ENCODE results near the gene SMAD7.

SMAD7 gene

DNA sequence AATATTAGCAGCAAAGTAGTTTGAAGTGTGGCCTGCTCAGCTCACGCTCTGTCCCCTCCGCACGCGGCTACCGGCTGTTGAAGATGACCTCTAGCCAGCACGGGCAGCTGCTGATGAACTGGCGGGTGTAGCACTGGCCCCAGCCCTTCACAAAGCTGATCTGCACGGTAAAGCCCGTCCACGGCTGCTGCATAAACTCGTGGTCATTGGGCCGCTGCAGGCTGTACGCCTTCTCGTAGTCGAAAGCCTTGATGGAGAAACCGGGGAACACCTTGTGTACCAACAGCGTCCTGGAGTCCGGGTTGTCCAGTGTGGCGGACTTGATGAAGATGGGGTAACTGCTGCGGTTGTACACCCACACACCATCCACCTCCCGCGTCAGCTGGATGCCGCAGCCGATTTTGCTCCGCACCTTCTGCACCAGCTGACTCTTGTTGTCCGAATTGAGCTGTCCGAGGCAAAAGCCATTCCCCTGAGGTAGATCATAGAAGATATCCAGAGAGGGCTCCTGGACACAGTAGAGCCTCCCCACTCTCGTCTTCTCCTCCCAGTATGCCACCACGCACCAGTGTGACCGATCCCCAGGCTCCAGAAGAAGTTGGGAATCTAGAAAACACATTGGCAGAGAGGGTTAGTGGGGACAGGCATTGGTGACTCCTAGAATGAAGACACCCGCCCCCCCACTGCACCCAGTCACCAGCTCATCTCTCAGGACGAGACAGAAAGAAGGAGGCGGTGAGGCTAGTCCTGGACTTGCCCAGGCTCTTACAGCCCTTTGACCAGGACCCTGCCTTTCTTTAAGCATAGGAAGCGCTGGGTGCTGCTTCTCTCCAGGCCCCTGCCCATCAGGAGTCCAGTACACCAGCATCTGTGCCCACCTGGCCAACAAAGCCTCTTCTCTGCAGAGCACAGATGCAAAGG, 29.2 kb downstream of the SMAD7 start:
- H4K91ac ChIP-seq (ENCODE audit: low read length), result peak overlapping the region; percentile 92
- peak overlapping the region; percentile 48 to 75 for H3K4ac ChIP-seq (ENCODE audit: low read depth in 1 of 2, low read length in 2 of 2)
- H2BK5ac ChIP-seq (ENCODE audit: low read depth, low read length, poor library complexity, severe bottlenecking), result no peak overlapping the region
- peak overlapping the region; percentile 92 for H4K8ac ChIP-seq (ENCODE audit: low read length)
- peak overlapping the region; percentile 73 for H3K9ac ChIP-seq (ENCODE audit: low read length)
- H3K4me1 ChIP-seq (ENCODE audit: control insufficient read depth, insufficient read depth, low read depth, low read length), result peaks cover 57% of the 10 kb centered on the region
- H3K27ac ChIP-seq (ENCODE audit: low read length, poor library complexity, severe bottlenecking), result peak overlapping the region; percentile 94
- H3K27me3 ChIP-seq (ENCODE audit: control insufficient read depth in 1 of 2, insufficient read depth in 1 of 2, low read length in 2 of 2), result no peaks in the 10 kb centered on the region
- H3K36me3 ChIP-seq (ENCODE audit: control insufficient read depth in 1 of 2, insufficient read depth in 2 of 2, low read depth in 1 of 2, low read length in 2 of 2), result peaks cover 46 to 47% of the 10 kb centered on the region in 2 experiments
- 96% methylated on average over 34 of the region's 34 CpGs for WGBS
- H3K4me2 ChIP-seq (ENCODE audit: low read length, poor library complexity, severe bottlenecking), result no peak overlapping the region
- peaks cover 13% of the 10 kb centered on the region for H3K79me1 ChIP-seq (replicated peaks; ENCODE audit: low read length, poor library complexity, severe bottlenecking)
- peak overlapping the region; percentile 96 for H2BK120ac ChIP-seq (ENCODE audit: low read depth, low read length)
- H3K9me3 ChIP-seq (ENCODE audit: control insufficient read depth, low read length), result no peaks in the 10 kb centered on the region
- peak overlapping the region; percentile 32 to 91 for H2BK12ac ChIP-seq (ENCODE audit: low read length in 2 of 2)
- H3K23ac ChIP-seq (ENCODE audit: low read length in 2 of 2), result peak overlapping the region in 1 of 2 experiments; percentile 60
- H2AFZ ChIP-seq (ENCODE audit: low read depth, low read length), result no peak overlapping the region
- peak overlapping the region; percentile 90 to 91 for H3K18ac ChIP-seq (ENCODE audit: low read depth in 1 of 2, low read length in 2 of 2)
- peak overlapping the region in 1 of 2 experiments; percentile 35 for H3K14ac ChIP-seq (ENCODE audit: low read length in 2 of 2)
- no peak overlapping the region for H3K4me3 ChIP-seq (ENCODE audit: insufficient read depth in 1 of 2, low read depth in 1 of 2, low read length in 2 of 2)
- H2BK15ac ChIP-seq (ENCODE audit: low read depth, poor library complexity, severe bottlenecking), result peak overlapping the region; percentile 75
- H2AK5ac ChIP-seq (ENCODE audit: low read length, severe bottlenecking), result peak overlapping the region; percentile 59
- no peak for DNase-seq

DNA sequence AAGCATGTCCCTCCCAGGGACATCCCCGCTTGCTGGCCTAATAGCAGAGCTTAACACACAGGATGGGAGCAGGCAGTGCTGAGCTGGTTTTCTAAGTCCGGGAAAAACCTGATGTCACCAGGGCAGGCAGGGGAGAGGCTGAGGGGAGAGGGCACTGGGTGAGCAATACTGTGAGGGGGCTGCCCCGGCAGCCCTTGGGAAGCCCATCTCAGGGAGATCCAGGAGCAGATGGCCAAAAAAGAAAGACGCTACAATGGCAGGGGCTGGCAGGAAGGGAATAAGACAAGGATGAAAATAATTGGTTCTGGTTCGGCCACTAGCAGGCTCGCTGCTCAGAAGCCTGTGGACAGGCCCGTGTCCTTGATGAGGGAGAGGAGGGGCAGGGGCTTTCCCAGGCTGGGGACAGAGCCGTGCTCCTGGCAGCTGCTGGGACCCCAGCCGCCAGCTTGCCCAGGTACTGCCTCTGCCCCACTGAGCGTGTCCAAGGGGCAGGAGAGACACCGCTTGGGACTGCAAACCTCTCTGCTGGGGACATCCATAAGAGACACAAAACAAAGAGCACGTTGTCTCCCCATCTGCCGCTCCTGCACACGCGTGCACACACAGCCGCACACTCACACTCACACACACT, 30.2 kb downstream of the SMAD7 start:
- peak overlapping the region; percentile 83 for H4K91ac ChIP-seq (ENCODE audit: low read length)
- H3K18ac ChIP-seq (ENCODE audit: low read depth in 1 of 2, low read length in 2 of 2), result peak overlapping the region; percentile 19 to 68
- H3K4me1 ChIP-seq (ENCODE audit: control insufficient read depth, insufficient read depth, low read depth, low read length), result peaks cover 54% of the 10 kb centered on the region
- H3K9ac ChIP-seq (ENCODE audit: low read length), result peak overlapping the region; percentile 12
- H2BK5ac ChIP-seq (ENCODE audit: low read depth, low read length, poor library complexity, severe bottlenecking), result no peak overlapping the region
- peak overlapping the region; percentile 63 for H2AK5ac ChIP-seq (ENCODE audit: low read length, severe bottlenecking)
- 84% methylated on average over 16 of the region's 16 CpGs for WGBS
- H3K4me3 ChIP-seq (ENCODE audit: insufficient read depth in 1 of 2, low read depth in 1 of 2, low read length in 2 of 2), result peak overlapping the region in 1 of 2 experiments; percentile 3
- H3K79me1 ChIP-seq (replicated peaks; ENCODE audit: low read length, poor library complexity, severe bottlenecking), result peaks cover 13% of the 10 kb centered on the region
- DNase-seq, result no peak
- H3K14ac ChIP-seq (ENCODE audit: low read length in 2 of 2), result peak overlapping the region in 1 of 2 experiments; percentile 48
- H2BK120ac ChIP-seq (ENCODE audit: low read depth, low read length), result no peak overlapping the region
- H4K8ac ChIP-seq (ENCODE audit: low read length), result peak overlapping the region; percentile 31
- H2BK15ac ChIP-seq (ENCODE audit: low read depth, poor library complexity, severe bottlenecking), result peak overlapping the region; percentile 48
- H3K27ac ChIP-seq (ENCODE audit: low read length, poor library complexity, severe bottlenecking), result peak overlapping the region; percentile 27
- H3K23ac ChIP-seq (ENCODE audit: low read length in 2 of 2), result no peak overlapping the region
- H2BK12ac ChIP-seq (ENCODE audit: low read length in 2 of 2), result peak overlapping the region; percentile 35 to 62
- H3K36me3 ChIP-seq (ENCODE audit: control insufficient read depth in 1 of 2, insufficient read depth in 2 of 2, low read depth in 1 of 2, low read length in 2 of 2), result peaks cover 39 to 41% of the 10 kb centered on the region in 2 experiments
- no peaks in the 10 kb centered on the region for H3K9me3 ChIP-seq (ENCODE audit: control insufficient read depth, low read length)
- H3K4me2 ChIP-seq (ENCODE audit: low read length, poor library complexity, severe bottlenecking), result no peak overlapping the region
- H3K27me3 ChIP-seq (ENCODE audit: control insufficient read depth in 1 of 2, insufficient read depth in 1 of 2, low read length in 2 of 2), result no peaks in the 10 kb centered on the region
- H2AFZ ChIP-seq (ENCODE audit: low read depth, low read length), result no peak overlapping the region
- H3K4ac ChIP-seq (ENCODE audit: low read depth in 1 of 2, low read length in 2 of 2), result no peak overlapping the region

DNA sequence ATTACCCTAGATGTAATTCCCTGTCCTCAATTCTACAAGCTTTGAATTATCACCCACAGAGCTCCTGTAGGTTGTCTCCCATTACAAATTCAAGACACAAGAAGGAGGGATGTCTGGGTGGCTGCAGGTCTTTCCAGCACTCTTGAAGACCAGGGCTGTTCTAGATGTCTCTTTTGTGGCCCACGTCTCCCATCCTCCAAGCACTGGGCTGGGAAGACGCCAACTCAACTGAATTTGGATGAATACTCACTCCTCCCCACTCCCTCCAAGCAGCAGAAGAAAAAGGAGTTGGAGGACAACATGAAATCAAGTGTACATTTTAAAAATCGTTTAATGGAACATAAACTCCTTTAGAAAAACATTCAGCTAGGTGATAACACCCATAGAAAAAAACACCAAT, 31.2 kb downstream of the SMAD7 start:
- H3K79me1 ChIP-seq (replicated peaks; ENCODE audit: low read length, poor library complexity, severe bottlenecking), result peaks cover 15% of the 10 kb centered on the region
- no peak overlapping the region for H3K23ac ChIP-seq (ENCODE audit: low read length in 2 of 2)
- DNase-seq, result no peak
- no peak overlapping the region for H3K4me2 ChIP-seq (ENCODE audit: low read length, poor library complexity, severe bottlenecking)
- H3K9ac ChIP-seq (ENCODE audit: low read length), result no peak overlapping the region
- H3K36me3 ChIP-seq (ENCODE audit: control insufficient read depth in 1 of 2, insufficient read depth in 2 of 2, low read depth in 1 of 2, low read length in 2 of 2), result peaks cover 39 to 41% of the 10 kb centered on the region in 2 experiments
- H3K4me1 ChIP-seq (ENCODE audit: control insufficient read depth, insufficient read depth, low read depth, low read length), result peaks cover 54% of the 10 kb centered on the region
- peak overlapping the region; percentile 15 for H3K27ac ChIP-seq (ENCODE audit: low read length, poor library complexity, severe bottlenecking)
- no peak overlapping the region for H2AK5ac ChIP-seq (ENCODE audit: low read length, severe bottlenecking)
- H2AFZ ChIP-seq (ENCODE audit: low read depth, low read length), result no peak overlapping the region
- no peak overlapping the region for H3K14ac ChIP-seq (ENCODE audit: low read length in 2 of 2)
- no peak overlapping the region for H2BK15ac ChIP-seq (ENCODE audit: low read depth, poor library complexity, severe bottlenecking)
- H4K91ac ChIP-seq (ENCODE audit: low read length), result no peak overlapping the region
- no peak overlapping the region for H2BK12ac ChIP-seq (ENCODE audit: low read length in 2 of 2)
- H4K8ac ChIP-seq (ENCODE audit: low read length), result no peak overlapping the region
- 100% methylated on average over 1 of the region's 3 CpGs for WGBS
- H2BK120ac ChIP-seq (ENCODE audit: low read depth, low read length), result no peak overlapping the region
- no peak overlapping the region for H3K18ac ChIP-seq (ENCODE audit: low read depth in 1 of 2, low read length in 2 of 2)
- H3K27me3 ChIP-seq (ENCODE audit: control insufficient read depth in 1 of 2, insufficient read depth in 1 of 2, low read length in 2 of 2), result no peaks in the 10 kb centered on the region
- no peak overlapping the region for H3K4ac ChIP-seq (ENCODE audit: low read depth in 1 of 2, low read length in 2 of 2)
- no peak overlapping the region for H3K4me3 ChIP-seq (ENCODE audit: insufficient read depth in 1 of 2, low read depth in 1 of 2, low read length in 2 of 2)
- H2BK5ac ChIP-seq (ENCODE audit: low read depth, low read length, poor library complexity, severe bottlenecking), result no peak overlapping the region
- H3K9me3 ChIP-seq (ENCODE audit: control insufficient read depth, low read length), result no peaks in the 10 kb centered on the region
